K562 (cell line): ENCODE measurements around the gene CCDC78. TPM values are rescaled to one million over a fixed set of nuclear protein-coding genes. Genes with fewer than 3 reads are reported as not detected.

Experiments used
- ATAC-seq: fragments of 200-7000 bp; cut with Tn5 transposase; 3 replicates; pipeline ENCODE4 v1.9.1; 2020; ENCODE audit warnings: moderate library complexity
- BruUV-seq: library from RNA; stranded (reverse); fragments of 400-500 nt; replicated peaks from 2 replicates; lab custom pipeline; 2021; lab: Mats Ljungman, UMichigan
- CTCF ChIA-PET: fragments of 300-600 bp; formaldehyde crosslinking; extraction: SDS; loops from one replicate; lab custom pipeline; 2021; ENCODE audit warnings: low intra/inter-chr PET ratio; lab: Yijun Ruan, JAX
- POLR2A ChIA-PET: fragments of 300-600, 350-650 bp; sonication (Branson Sonifier 250); formaldehyde crosslinking; extraction: SDS; loops from one replicate; lab custom pipeline; 2021; ENCODE audit warnings: antibody characterized with exemption, inconsistent platforms; lab: Yijun Ruan, JAX
- DNase-seq, 4 experiments: peaks; one replicate each; pipeline versions ENCODE4 v3.0.0 to v3.0.0-alpha.2; 2011 to 2018; ENCODE audit warnings: low spot score in 3 of 4, mixed read lengths in 3 of 4; ENCODE audit errors: extremely low read depth in 1 of 4
- FAIRE-seq: peaks from 2 replicates; lab custom pipeline; 2011; peaks lifted over from hg19 to GRCh38; lab: Jason Lieb, UNC
- H2AFZ ChIP-seq: 2 replicates; pipeline ENCODE4 v1.6.0; 2011; ENCODE audit warnings: low read depth, low read length, control low read depth, inconsistent platforms
- H3K27ac ChIP-seq: fragments of 200-600 bp; 3 replicates; pipeline ENCODE4 v1.8.0; 2011; ENCODE audit warnings: low read depth, mild to moderate bottlenecking, control low read depth, inconsistent platforms, low read length, moderate library complexity, mixed read lengths; ENCODE audit errors: extremely low read depth
- H3K27me3 ChIP-seq, 2 experiments: fragments of 300-600 bp in 1 of 2; 2 replicates in 1 of 2; 3 replicates in 1 of 2; pipeline versions ENCODE4 v1.6.0 to v1.8.0; 2011; ENCODE audit warnings: inconsistent platforms in 2 of 2, low read length in 2 of 2, mild to moderate bottlenecking in 1 of 2, mixed read lengths in 1 of 2, moderate library complexity in 1 of 2; ENCODE audit not compliant: control insufficient read depth in 2 of 2, insufficient read depth in 2 of 2
- H3K36me3 ChIP-seq: fragments of 300-600 bp; 3 replicates; pipeline ENCODE4 v1.8.0; 2011; ENCODE audit warnings: mild to moderate bottlenecking, low read length, inconsistent platforms; ENCODE audit not compliant: control insufficient read depth, insufficient read depth
- H3K4me1 ChIP-seq, 2 experiments: fragments of 200-600 bp in 1 of 2; replicated peaks in 1 of 2; 2 replicates in 1 of 2; 3 replicates in 1 of 2; pipeline versions ENCODE4 v1.5.1 to v1.8.0; 2011; ENCODE audit warnings: inconsistent platforms in 2 of 2, low read length in 2 of 2, mild to moderate bottlenecking in 1 of 2, mixed read lengths in 1 of 2, moderate library complexity in 1 of 2; ENCODE audit not compliant: control insufficient read depth in 2 of 2, insufficient read depth in 2 of 2
- H3K4me2 ChIP-seq: 2 replicates; pipeline ENCODE4 v1.6.1; 2011; ENCODE audit warnings: low read length, control low read depth, inconsistent platforms, mixed read lengths; ENCODE audit not compliant: insufficient read depth
- H3K4me3 ChIP-seq: fragments of 200-600 bp; sonication (generic), shearing (Covaris generic); 2 replicates; pipeline ENCODE4 v1.5.1; 2016; ENCODE audit warnings: control low read depth, inconsistent platforms
- H3K79me2 ChIP-seq: fragments of 200-600 bp; 3 replicates; pipeline ENCODE4 v1.8.0; 2011; ENCODE audit warnings: low read length, inconsistent platforms; ENCODE audit not compliant: control insufficient read depth, insufficient read depth
- H3K9ac ChIP-seq, 2 experiments: 2 replicates each; pipeline versions ENCODE4 v1.6.0 to v1.6.1; 2011; ENCODE audit warnings: low read depth in 2 of 2, low read length in 2 of 2, control low read depth in 1 of 2, inconsistent platforms in 1 of 2, mild to moderate bottlenecking in 1 of 2, mixed read lengths in 1 of 2; ENCODE audit not compliant: insufficient read depth in 1 of 2
- H3K9me1 ChIP-seq: one replicate; pipeline ENCODE4 v1.6.0; 2011; ENCODE audit warnings: inconsistent platforms, mild to moderate bottlenecking, low read length, moderate library complexity; ENCODE audit not compliant: control insufficient read depth, insufficient read depth
- H3K9me3 ChIP-seq: replicated peaks from 2 replicates; pipeline ENCODE4 v1.5.1; 2011; ENCODE audit warnings: low read depth, low read length, inconsistent platforms; ENCODE audit not compliant: control insufficient read depth, insufficient read depth
- H4K20me1 ChIP-seq: replicated peaks from 2 replicates; pipeline ENCODE4 v1.6.1; 2011; ENCODE audit warnings: low read length, inconsistent platforms, mixed read lengths; ENCODE audit not compliant: control insufficient read depth, insufficient read depth
- BCOR ChIP-seq: fragments of 450-650 bp; IDR thresholded peaks from 2 replicates; pipeline ENCODE4 v1.6.1; 2016
- CEBPB ChIP-seq: fragments of 450-650 bp; IDR thresholded peaks from 2 replicates; pipeline ENCODE4 v1.6.1; 2016; ENCODE audit warnings: missing genetic modification characterization, missing compliant biosample characterization
- CTCF ChIP-seq, 3 experiments: IDR thresholded peaks in 2 of 3; conservative IDR thresholded peaks in 1 of 3; 2 replicates each; pipeline ENCODE4 v1.5.1; 2011 to 2012; ENCODE audit warnings: low read length in 3 of 3, mild to moderate bottlenecking in 3 of 3, control low read depth in 2 of 3, improper control_type of control experiment in 1 of 3, inconsistent platforms in 1 of 3, low read depth in 1 of 3, mixed read lengths in 1 of 3, moderate library complexity in 1 of 3; ENCODE audit not compliant: insufficient read depth in 2 of 3
- EP400 ChIP-seq: fragments of 450-650 bp; IDR thresholded peaks from 2 replicates; pipeline ENCODE4 v1.6.1; 2017; ENCODE audit warnings: antibody characterized with exemption, mild to moderate bottlenecking, moderate library complexity
- FOXA3 ChIP-seq, 2 experiments: fragments of 450-650 bp in 1 of 2; sonication (generic) in 1 of 2; formaldehyde crosslinking; IDR thresholded peaks in 1 of 2; conservative IDR thresholded peaks in 1 of 2; 2 replicates each; pipeline versions ENCODE4 v1.4.0 to v1.8.0; 2020 to 2022; ENCODE audit warnings: mild to moderate bottlenecking in 2 of 2, missing genetic modification reagents in 1 of 2
- GTF3C2 ChIP-seq: IDR thresholded peaks from 3 replicates; pipeline ENCODE4 v1.6.1; 2011; ENCODE audit warnings: borderline replicate concordance, mild to moderate bottlenecking, moderate library complexity; ENCODE audit not compliant: insufficient read length; ENCODE audit errors: extremely low read depth
- IFI16 ChIP-seq: fragments of 250-450 bp; sonication (Bioruptor Pico); IDR thresholded peaks from 2 replicates; pipeline ENCODE4 v2.1.2; 2022; ENCODE audit warnings: mild to moderate bottlenecking, inconsistent platforms
- KDM1A ChIP-seq, 2 experiments: fragments of 450-650 bp; IDR thresholded peaks; 2 replicates each; pipeline ENCODE4 v1.6.1; 2016; ENCODE audit warnings: mild to moderate bottlenecking in 2 of 2
- MECOM ChIP-seq: fragments of 250-450 bp; sonication (Bioruptor Pico); IDR thresholded peaks from 2 replicates; pipeline ENCODE4 v1.8.0; 2022; ENCODE audit warnings: inconsistent platforms
- PTBP1 ChIP-seq: fragments of 200-400 bp; formaldehyde crosslinking; IDR thresholded peaks from 2 replicates; pipeline ENCODE4 v1.6.1; 2017; ENCODE audit warnings: low read depth, low read length
- RBM25 ChIP-seq: fragments of 200-400 bp; formaldehyde crosslinking; IDR thresholded peaks from 2 replicates; pipeline ENCODE4 v1.6.1; 2018; ENCODE audit warnings: low read length, low read depth, moderate library complexity; ENCODE audit not compliant: severe bottlenecking
- SRSF7 ChIP-seq: fragments of 200-400 bp; formaldehyde crosslinking; optimal IDR thresholded peaks from 2 replicates; pipeline ENCODE3; 2017; ENCODE audit warnings: mild to moderate bottlenecking, low read depth, low read length
- THAP7 ChIP-seq: fragments of 250-450 bp; sonication (Bioruptor Pico); IDR thresholded peaks from 2 replicates; pipeline ENCODE4 v1.5.0; 2021
- ZFP36 ChIP-seq: fragments of 150-350 bp; IDR thresholded peaks from 2 replicates; pipeline ENCODE4 v1.6.1; 2018; ENCODE audit warnings: low read length, low read depth; ENCODE audit not compliant: partially characterized antibody
- ZNF436 ChIP-seq: fragments of 250-450, 450-650 bp; sonication (Bioruptor Pico); formaldehyde crosslinking; IDR thresholded peaks from 2 replicates; pipeline ENCODE4 v1.7.0; 2020; ENCODE audit warnings: mild to moderate bottlenecking
- WGBS: fragments of 100-300 bp; shearing (Covaris generic); methylation state at CpG from one replicate; pipeline ENCODE4 v1.1.6; 2016; ENCODE audit warnings: low coverage, mixed read lengths; ENCODE audit not compliant: insufficient coverage; ENCODE audit errors: missing lambda C conversion rate; 5-methylcytosine and 5-hydroxymethylcytosine counted together
- in situ Hi-C: fragments of 300-500 bp; cut with MboI; formaldehyde crosslinking; loops from 4 replicates; pipeline ENCODE4 v1.15.0; 2018; ENCODE audit warnings: inconsistent platforms, mixed read lengths
- intact Hi-C: fragments of 100-400 bp; cut with micrococcal nuclease; formaldehyde crosslinking; loops from 2 replicates; pipeline ENCODE4 v1.14.2; 2022
- polyA plus RNA-seq, 8 experiments: library from polyadenylated mRNA; depleted of rRNA in 4 of 8; stranded (reverse) in 5 of 8; unstranded in 3 of 8; fragments of >200 nt; fragmentation: Nextera tagmentation in 2 of 8; fragmentation: Illumina TruSeq in 1 of 8; extraction: Ambion mirVana in 2 of 8; extraction: Trizol in 1 of 8; gene quantifications; 2 replicates each; pipeline versions ENCODE4 v1.2.1 to v1.2.3, GENCODE V29; 2011 to 2014; ENCODE audit warnings: inconsistent platforms in 1 of 8, missing spikeins in 1 of 8
- total RNA-seq, 7 experiments: library from RNA; depleted of rRNA in 6 of 7; stranded (reverse); fragments of >200 nt in 6 of 7; fragmentation: Illumina TruSeq in 2 of 7; extraction: Trizol in 2 of 7; gene quantifications; 2 replicates each; pipeline versions ENCODE4 v1.2.1 to v1.2.3, GENCODE V29; 2011 to 2021; ENCODE audit warnings: low replicate concordance in 1 of 7

The CCDC78 gene
- total and polyA plus RNA-seq, 9 of the 15 experiments (the other 6 are each of a cell fraction or from before 2014, with no cell fraction given), result 0.24 to 17.7 (median 2.9) TPM

GRCh38 chr16:751152-752006 is 25.1 kb upstream of the CCDC78 start:
- Histone ChIP-seq H3K9ac (peak overlapping the region in 1 of 2 experiments; percentile 31; a peak in 1 of 4 replicates), H3K27ac (no peak overlapping the region), H4K20me1 (no peaks in the 10 kb centered on the region), H2AFZ (peak overlapping the region; percentile 55; the same call in 1 of the 2 replicates), H3K36me3 (no peaks in the 10 kb centered on the region), H3K9me1 (no peaks in the 10 kb centered on the region), H3K4me2 (no peak overlapping the region), H3K4me3 (no peak overlapping the region), H3K9me3 (no peaks in the 10 kb centered on the region), H3K4me1 (peaks cover 6 to 22% of the 10 kb centered on the region in 2 experiments; a peak in 3 of 5 replicates), H3K27me3 (no peaks in the 10 kb centered on the region), H3K79me2 (no peaks in the 10 kb centered on the region)
- CTCF ChIA-PET, result no interaction called here
- 32% methylated on average over 28 of the region's 39 CpGs for WGBS
- intact Hi-C loops (no loop called here), in situ Hi-C loops (no loop called here)
- peak; percentile 46; the same call in 1 of the 2 replicates for TF ChIP-seq BCOR
- no peak for TF ChIP-seq FOXA3 (CRISPR knock-in tag; conservative IDR thresholded peaks at IDR 0.05 in 1 of 2, IDR thresholded peaks at IDR 0.05 in 1 of 2)
- TF ChIP-seq RBM25, result peak; percentile 44
- TF ChIP-seq CTCF (IDR thresholded peaks at IDR 0.05 in 2 of 3, conservative IDR thresholded peaks at IDR 0.05 in 1 of 3; ENCODE audit: insufficient read depth in 2 of 3, low read depth in 1 of 3, low read length in 3 of 3), result no peak
- TF ChIP-seq KDM1A (IDR thresholded peaks at IDR 0.05), result peak in 1 of 2 experiments; percentile 26; a peak in 1 of 4 replicates
- TF ChIP-seq MECOM, result no peak
- no peak for TF ChIP-seq CEBPB
- 0 out of 2 replicates have a peak, but pooled peaks have one; percentile 41 for TF ChIP-seq PTBP1
- no peak for TF ChIP-seq SRSF7
- peak; percentile 98 for TF ChIP-seq ZFP36
- TF ChIP-seq EP400, result no peak
- no peak for TF ChIP-seq IFI16
- peak; percentile 87 for TF ChIP-seq ZNF436
- TF ChIP-seq GTF3C2, result peak; percentile 24
- no peak for TF ChIP-seq THAP7 (CRISPR knock-in tag)
- no TSS peak for BruUV-seq
- DNase-seq (no peak), FAIRE-seq (no peak), ATAC-seq (no peak)
- POLR2A ChIA-PET, result interaction anchor here (0.6 to 1.4 kb wide), 4 partner anchors 8 to 346 kb away, joined by 3 to 5 read pairs (median 4); partner anchors contain the start of genes CIAO3 and MSLN
